HG03280 (cell line): ENCODE results near the gene PLCZ1.
"Not testable (repeated sequence)": the region's sequence is repeated elsewhere in the genome, so short reads cannot be mapped to it uniquely, and the experiment has no call there.

Experiments
- ATAC-seq: cut with Tn5 transposase; IDR thresholded peaks from one replicate; pipeline ENCODE4 v1.9.1; 2021; ENCODE audit warnings: mild to moderate bottlenecking, moderate library complexity; ENCODE audit not compliant: unreplicated experiment

PLCZ1 gene

GRCh38 chr12:18703911-18704310 lies 33.9 kb downstream of the PLCZ1 start:
- no peak for ATAC-seq

- no peak for ATAC-seq
Observed at GRCh38 chr12:18703321-18703720, 34.5 kb downstream of the PLCZ1 start.

GRCh38 chr12:18700271-18700670 lies 37.5 kb downstream of the PLCZ1 start:
- ATAC-seq = no peak

GRCh38 chr12:18696971-18697602 lies 40.7 kb downstream of the PLCZ1 start:
- no peak for ATAC-seq

- ATAC-seq = not testable (repeated sequence)
Observed at GRCh38 chr12:18693986-18694385, 43.8 kb downstream of the PLCZ1 start.

GRCh38 chr12:18690653-18691052 lies 47.2 kb downstream of the PLCZ1 start:
- no peak for ATAC-seq

- no peak for ATAC-seq
Observed at GRCh38 chr12:18689771-18690170, 48.0 kb downstream of the PLCZ1 start.

GRCh38 chr12:18684430-18684829 lies 53.4 kb downstream of the PLCZ1 start:
- ATAC-seq = no peak

GRCh38 chr12:18683327-18684013 lies 54.3 kb downstream of the PLCZ1 start:
- no peak for ATAC-seq

- ATAC-seq = no peak
Observed at GRCh38 chr12:18681818-18682217, 56.0 kb downstream of the PLCZ1 start.

GRCh38 chr12:18676996-18677588 lies 60.7 kb downstream of the PLCZ1 start:
- no peak for ATAC-seq

- no peak for ATAC-seq
Observed at GRCh38 chr12:18676141-18676540, 61.7 kb downstream of the PLCZ1 start.

- ATAC-seq = no peak
Observed at GRCh38 chr12:18658829-18659228, 79.0 kb downstream of the PLCZ1 start.

GRCh38 chr12:18658179-18658578 lies 79.6 kb downstream of the PLCZ1 start:
- no peak for ATAC-seq

- no peak for ATAC-seq
Observed at GRCh38 chr12:18655351-18655750, 82.5 kb downstream of the PLCZ1 start.

- ATAC-seq = no peak
Observed at GRCh38 chr12:18653465-18653864, 84.3 kb downstream of the PLCZ1 start.

GRCh38 chr12:18652596-18652995 lies 85.2 kb downstream of the PLCZ1 start:
- ATAC-seq = no peak

GRCh38 chr12:18651525-18651924 lies 86.3 kb downstream of the PLCZ1 start:
- no peak for ATAC-seq

- no peak for ATAC-seq
Observed at GRCh38 chr12:18646286-18646890, 91.4 kb downstream of the PLCZ1 start.

GRCh38 chr12:18644564-18644963 lies 93.2 kb downstream of the PLCZ1 start:
- no peak for ATAC-seq

GRCh38 chr12:18643681-18644080 lies 94.1 kb downstream of the PLCZ1 start:
- ATAC-seq = no peak
